NCI-H2081 (cell line): ENCODE results near the gene MRPL1.
A peak's percentile ranks its signal among the peaks of the same experiment; 100 is the strongest.
"Not testable (repeated sequence)": the region's sequence is repeated elsewhere in the genome, so short reads cannot be mapped to it uniquely, and the experiment has no call there.

Experiments used
- DNase-seq, 2 experiments: peaks; one replicate each; lab custom pipeline; 2025; lab: John Stamatoyannopoulos, UW

MRPL1 gene

DNA sequence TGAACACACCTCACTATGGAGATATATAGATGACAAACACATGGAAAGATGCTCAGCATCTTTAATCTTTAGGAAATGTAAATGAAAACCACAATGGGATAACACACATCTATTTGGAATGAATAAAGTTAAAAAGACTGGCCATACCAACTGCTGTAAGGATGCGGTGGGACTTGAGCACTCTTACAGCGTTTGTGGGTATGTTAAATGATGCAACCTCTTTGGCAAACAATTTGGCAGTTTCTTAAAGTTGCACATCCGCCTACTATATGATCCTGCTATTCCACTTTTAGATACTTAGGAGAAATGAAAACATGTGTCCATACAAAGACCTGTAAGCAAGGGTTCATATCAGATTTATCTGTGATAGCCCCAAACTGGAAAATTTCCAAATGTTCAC is 50.7 kb downstream of the MRPL1 start:
- DNase-seq = no peak

DNA sequence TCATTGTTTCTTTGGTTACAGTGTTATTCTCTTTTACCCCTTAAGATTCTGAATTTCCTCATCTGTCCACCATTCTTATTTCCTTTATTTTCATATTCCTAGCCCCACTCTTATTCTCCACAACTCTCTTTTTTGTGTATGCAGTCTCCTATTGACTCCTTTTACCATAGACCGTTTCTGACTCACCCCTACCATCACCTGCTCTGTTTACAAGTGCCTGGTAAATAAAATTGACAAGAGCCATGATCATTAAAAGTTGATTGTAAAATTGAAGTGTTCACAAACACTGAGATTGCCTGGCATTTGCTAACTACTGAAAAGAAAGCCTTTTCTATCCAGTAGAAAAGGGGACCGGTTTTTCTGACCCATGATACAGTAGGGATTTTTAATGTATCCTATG is 54.4 kb downstream of the MRPL1 start:
- peak in 1 of 2 experiments; percentile 38 for DNase-seq

DNA sequence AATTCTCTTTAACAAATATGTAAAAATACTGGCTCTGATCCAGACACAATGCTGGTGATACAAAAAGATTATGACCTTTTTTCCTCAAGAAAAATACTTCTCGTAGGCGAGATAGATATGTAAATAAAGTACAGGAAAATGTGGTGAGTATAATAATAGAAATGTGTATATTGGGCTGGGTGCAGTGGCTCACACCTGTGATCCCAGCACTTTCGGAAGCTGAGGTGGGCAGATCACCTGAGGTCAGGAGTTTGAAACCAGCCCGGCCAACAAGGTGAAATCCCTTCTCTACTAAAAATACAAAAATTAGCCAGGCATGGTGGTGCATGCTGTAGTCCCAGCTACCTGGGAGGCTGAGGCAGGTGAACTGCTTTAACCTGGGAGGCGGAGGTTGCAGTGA is 55.0 kb downstream of the MRPL1 start:
- DNase-seq = no peak

DNA sequence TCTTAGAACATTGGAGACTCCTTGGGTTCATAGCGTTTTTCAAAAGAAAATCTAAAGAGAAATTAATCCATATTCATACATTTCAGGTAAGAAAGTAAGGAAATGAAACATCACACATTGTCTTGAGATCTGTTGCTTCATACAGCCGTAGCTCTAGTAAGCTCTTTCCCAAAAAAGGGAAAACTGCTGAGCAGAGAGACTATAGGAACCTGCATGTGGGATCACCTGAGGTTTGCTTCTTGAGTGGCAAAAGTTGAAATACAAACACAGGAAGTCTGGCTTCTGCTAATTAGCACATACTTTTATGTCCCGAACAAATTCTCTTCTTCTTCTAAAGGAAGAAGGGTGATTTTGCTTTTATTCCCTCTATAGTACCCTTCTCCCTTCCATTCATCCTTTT is 57.7 kb downstream of the MRPL1 start:
- DNase-seq = no peak

DNA sequence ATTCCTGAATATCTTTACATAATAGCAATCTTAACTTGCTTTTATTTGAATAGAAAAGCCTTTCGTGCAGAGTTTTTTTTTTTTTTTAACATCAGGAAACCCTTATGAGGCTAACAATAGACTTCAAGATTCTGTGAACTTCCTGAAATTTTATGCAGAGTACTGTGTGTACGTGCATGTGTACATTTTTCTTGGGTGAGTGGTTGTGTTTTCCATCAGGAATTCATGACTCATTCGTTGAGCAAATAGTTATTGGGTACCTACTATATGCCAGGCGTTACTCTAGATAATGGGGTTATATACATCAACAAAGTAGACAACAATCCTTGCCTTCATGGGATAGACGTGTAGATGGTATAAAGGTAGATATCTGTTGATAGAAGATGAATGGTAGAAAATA is 59.1 kb downstream of the MRPL1 start:
- no peak for DNase-seq

DNA sequence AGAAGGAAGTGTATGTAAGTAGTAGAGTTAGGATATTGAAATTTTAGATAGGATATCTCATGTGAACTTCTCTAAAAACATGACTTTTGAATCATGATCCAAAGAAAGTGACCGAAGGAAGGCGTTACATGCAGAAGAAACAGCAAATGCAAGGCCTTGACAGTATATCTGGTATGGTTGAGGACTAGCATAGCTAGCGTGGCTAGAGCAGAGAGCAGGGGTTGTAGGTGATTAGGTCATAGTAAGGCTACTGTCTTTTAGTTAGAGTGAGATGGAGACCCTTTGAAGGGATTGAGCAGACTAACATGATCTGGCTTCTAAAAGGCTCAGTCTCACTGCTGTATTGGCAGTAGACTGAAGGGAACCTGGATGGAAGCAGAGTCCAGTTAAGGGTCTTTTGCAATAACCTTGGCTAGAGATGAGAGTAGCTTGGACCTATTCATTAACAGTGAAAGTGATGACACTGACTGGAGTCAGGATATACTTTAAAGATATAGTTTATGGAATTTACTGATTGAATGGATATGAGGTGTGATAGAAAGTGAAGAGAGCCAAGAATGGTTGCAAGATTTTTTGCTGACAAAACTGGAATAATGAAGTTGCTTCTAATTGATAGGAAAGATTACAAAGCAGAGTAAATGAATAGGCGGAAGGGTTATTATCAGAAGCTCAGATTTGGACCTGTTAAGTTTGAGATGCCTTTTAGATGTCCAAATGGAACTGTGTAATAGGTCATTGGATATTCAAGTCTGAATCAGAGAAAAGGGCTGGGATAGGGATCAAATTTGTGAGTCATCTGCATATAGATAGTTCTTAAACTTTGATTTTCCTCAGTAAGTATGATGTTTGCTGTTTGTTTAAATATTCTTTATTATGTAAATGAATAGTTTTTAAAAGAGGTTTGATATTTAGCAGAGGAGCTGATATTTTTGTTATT is 59.8 kb downstream of the MRPL1 start:
- no peak for DNase-seq

DNA sequence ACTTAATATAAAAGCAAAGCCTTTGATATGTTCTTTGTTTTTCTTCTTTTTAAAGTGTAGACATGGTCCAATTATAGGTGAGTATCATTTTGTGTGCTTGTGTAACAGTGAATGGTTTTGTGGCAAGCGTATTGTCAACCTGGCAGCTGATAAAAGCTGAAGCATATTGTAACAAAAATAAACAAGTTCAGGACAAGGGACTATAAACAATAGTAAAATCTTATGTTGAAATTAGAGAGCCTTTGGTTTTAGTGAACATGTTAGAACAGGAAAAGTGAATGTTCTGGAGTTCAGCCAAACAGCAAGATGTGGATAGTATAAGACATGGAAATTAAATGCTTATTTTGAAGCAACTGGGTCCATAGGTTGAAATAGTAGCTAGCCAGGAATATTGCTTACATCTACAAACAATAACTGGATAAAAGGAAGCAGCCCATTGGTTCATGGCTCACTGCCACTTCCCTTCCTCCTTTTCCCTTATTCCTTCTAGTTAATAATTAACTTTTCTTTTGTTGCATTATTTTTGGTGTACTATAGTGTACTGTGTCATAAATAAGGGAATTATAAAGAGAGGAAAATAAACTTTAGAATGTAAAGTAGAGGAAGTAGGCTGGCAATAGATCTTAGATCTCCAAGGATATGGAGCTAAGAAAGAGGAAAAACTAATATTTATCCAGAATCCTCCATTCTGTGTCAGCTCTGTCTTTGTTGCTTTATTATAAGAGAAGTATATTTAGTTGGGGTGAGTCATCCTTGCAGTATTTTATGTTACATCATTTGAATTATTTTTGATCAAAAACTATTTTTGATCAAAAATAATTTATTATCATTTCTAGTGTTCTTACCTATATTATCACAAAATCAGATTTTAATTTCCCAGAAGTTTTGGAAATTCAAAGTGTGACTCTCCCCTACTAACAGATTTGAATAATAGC is 65.6 kb downstream of the MRPL1 start:
- peak in 1 of 2 experiments; percentile 44 for DNase-seq

DNA sequence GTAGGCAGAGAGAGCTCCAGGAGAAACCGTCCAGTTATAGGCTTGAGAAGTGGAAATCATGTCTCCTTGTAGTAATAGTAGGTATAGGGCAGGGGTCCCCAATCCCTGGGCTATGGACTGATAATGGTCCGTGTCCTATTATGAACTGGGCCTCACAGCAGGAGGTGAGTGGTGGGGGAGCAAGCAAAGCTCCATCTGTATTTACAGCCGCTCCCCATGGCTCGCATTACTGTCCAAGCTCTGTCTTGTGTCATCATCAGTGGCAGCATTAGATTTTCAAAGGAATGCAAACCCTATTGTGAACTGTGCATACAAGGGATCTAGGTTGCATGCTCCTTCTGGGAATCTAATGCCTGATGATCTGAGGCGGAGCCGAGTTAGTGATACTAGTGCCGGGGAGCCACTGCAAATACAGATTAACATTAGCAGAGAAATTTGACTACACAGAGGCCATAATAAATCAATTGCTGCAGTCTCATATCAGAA is 67.6 kb downstream of the MRPL1 start:
- DNase-seq = peak in 1 of 2 experiments; percentile 14

DNA sequence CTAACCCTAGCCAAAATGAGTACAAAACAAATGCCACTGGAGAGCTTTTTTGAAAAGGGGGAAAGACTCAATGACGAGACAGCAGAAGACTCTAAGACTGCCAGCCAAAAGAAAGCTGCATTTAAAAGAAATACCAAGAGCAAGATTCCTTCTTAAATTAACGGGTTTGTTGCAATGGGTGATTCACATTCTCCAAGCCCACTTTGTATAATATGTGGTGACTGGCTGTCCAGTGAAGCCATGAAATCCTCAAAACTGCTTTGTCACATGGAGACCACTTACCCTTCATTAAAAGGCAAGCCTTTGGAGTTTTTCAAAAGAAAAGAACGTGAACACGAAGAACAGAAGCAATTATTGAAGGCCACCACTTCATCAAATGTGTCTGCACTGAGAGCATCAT is 68.2 kb downstream of the MRPL1 start:
- DNase-seq = no peak

DNA sequence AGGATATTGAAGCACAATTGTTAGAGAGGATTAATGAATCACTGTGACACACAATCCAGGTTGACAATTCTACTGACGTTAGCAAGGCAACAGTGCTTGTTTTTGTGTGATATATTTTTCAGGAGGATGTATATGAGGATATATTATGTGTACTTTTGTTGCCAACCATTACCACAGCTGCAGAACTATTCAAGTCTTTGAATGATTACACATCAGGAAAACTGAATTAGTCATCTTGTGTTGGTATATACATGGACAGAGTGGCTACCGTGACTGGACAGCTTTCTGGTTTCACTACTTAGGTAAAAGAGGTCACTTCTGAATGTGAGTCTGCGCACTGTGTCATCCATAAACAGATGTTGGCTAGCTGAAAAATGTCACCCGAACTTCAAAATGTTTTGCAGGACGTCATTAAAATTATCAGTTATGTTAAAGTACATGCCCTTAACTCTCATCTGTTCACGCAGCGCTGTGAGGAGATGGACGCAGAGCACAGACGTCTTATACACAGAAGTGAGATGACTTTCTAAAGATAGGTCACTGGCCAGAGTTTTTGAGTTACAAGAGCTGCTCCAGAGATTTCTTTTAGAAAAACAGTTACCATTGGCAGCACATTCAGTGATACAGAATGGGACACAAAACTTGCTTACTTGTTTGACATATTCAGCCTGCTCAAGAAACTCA is 69.0 kb downstream of the MRPL1 start:
- DNase-seq = no peak

DNA sequence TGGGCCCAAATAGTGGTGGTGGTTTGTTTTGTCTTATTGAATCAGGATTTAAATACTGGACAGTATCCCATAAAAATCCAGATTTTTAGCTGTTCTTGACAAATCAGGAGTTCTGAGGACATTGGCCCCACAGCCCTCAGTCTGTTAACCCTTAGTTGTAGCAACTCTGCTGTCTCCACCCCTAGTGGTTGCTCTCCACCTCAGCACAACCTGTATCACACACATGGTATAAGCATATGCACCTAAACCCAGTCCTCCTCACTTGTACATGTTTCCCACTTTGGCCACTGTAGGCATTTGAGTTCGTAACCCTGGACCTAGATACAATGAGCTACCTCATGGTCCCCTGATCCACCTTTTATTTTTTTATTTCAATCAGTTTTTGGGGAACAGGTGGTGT is 75.9 kb downstream of the MRPL1 start:
- DNase-seq = no peak

DNA sequence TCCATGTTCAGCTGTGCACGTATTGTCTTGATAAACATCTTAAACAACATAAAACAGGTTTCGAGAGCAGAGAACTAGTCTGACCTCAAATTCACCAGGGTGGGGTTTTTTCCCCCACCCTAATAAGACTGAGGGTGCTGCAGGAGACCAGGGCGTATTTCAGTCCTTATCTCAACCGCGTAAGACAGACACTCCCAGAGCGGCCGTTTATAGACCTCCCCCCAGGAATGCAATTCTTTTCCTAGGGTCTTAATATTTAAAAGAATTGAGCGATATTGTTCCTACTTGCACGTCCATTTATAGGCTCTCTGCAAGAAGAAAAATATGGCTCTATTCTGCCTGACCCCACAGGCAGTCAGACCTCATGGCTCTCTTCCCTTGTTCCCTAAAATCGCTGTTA is 83.3 kb downstream of the MRPL1 start:
- not testable (repeated sequence) for DNase-seq

DNA sequence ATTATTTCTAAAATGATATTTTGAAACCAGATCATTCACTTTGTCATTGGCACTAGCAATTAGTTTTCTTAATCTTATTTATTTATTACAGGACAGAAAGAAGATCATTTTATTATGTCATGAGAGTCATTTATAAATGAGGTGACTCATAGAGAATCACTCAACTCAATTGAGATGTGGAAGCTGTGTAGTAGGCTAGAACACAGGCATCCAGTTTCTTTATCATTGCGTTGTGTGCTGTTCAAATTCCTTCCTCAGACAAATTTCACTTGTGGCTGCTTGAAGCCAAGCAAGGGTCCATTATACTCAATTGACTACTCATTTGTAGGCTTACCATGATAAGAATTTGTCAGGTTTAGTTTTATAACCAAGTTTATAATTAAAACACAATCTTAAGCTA is 87.6 kb downstream of the MRPL1 start:
- DNase-seq = no peak

DNA sequence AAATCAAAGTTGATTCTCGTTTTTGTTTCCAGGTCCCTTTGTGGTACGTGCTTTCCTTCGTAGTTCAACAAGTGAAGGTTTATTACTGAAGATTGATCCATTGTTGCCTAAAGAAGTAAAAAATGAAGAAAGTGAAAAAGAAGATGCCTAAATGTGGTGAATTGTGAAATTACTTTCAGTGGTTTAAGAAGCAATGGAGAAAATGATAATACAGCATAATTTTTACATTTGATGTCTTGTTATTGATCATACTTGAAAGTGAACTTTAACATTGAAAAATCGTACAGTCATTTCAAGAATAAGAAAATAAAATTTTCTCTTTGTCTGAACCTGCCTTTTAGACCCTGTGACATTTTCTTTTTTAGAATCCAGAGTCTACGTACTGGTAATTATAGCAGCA is 89.8 kb downstream of the MRPL1 start:
- DNase-seq = no peak

DNA sequence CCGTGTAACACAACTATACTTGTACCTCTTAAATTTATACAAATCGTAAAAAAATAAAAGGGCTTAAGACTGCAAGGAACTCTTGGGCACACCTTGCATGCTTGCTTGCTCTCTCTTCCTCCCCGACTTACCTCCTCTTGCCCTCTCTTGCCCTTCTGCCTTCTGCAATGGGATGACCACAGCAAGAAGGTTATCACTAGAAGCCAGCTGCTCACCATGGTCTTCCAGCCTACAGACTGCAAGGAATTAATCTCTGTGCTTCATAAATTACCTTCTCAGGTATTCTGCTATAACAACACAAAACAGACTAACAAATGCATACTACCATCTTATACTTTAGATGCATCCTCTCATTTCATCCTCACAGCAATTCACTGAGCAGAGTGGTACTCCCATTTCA is 92.1 kb downstream of the MRPL1 start:
- DNase-seq = no peak

DNA sequence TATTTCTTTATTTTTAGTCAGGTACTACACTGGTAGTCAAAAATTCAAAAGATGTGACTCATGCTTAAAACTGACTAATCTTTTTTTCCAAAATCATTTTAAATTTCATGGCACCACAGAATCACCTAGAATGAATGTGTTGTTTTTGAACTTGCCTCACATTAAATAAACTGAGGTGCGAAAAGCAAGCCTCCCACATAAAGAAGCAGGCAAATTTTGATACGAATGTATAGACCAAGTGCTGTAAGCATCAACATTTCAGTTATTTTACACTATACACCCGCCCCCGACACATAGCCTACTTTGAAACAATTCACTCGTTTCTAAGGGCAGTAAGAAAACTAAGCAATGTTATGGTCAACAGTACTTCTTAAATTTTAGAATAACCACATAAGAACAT is 94.3 kb downstream of the MRPL1 start:
- no peak for DNase-seq

DNA sequence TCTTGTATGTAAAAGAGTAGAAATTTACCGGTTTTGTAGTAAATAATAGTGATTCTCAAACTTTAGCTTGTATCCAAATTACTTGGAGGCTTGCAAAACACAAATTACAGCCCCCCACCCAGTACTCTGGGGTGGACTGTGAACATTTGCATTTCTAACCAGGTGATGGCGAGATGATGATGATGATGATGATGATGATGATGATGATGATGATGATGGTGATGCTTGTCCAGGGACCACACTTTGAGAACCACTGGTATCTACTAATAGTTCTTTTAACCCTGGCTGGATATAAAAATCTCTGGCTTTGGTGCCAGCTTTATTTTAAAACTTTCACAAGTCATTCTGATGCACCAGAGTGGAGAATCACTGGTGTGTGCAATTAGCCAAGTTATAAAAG is 96.3 kb downstream of the MRPL1 start:
- DNase-seq = no peak

DNA sequence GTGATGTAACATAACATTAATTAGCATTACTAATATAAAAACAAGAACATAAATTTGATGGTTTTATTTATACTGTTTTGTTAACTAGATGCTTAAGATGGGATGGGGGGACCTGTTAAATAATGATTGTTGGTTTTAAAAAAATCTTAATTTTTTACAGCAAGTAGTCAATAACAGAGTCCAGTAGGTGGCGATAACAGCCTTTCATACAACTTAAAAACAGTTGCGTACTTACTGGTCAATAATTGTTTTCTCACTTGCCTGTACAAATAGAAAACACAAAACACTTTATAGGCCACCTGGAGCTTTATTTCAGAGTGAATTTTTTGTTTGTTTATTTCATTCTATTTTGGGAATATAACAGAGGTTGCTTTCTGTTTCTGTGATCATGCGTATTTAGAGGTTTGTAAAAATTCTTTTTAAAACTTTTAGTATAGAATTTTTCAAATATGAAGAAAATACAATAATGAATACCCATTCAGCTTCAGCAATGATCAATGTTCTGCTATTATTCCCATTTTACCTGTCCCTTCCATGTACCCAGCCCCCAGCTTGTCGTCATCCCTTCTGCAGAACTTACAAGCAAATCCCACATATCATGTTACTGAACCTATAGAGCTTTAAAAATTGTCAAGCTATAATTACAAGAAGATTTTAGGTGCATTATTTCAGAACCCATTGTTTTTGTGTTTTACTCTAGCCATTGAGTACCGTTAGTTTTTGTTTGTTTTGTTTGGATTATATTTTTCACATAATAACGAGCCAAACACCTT is 97.1 kb downstream of the MRPL1 start:
- DNase-seq = peak; percentile 50 to 70

DNA sequence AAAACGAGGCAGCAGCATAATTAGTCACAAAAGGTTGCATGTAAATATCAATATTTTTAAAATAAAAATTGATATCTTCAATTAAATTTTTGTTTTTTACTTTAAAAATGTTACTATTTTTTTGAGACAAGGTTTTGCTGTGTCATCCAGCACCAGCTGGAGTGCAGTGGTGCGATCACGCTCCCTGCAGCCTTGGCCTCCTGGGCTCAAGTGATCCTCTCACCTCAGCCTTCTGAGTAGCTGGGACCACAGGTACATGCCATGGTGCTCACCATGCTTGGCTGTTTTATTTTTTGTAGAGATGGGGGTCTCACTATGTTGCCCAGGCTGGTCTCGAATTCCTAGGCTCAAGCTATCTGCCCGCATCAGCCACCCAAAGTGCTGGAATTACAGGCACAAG is 97.7 kb downstream of the MRPL1 start:
- no peak for DNase-seq

DNA sequence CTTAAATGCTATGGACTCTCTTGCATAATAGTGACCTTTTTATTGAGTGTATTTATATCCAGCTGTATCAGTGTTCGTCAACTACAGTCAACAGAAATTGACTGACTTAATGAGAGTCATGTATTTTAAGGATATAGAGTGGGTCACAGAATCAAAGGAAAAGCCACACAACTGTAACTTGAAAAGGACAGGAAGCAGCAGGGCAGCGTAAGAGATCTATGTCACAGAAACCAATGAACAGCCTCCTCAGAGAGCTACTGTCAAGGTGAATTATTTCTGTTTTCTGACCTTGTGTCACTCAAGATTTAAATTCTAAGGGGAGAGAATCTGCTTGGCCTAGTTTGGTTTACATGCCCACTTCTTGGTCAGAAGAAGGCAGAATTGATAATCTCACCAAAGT is 100.4 kb downstream of the MRPL1 start:
- no peak for DNase-seq

DNA sequence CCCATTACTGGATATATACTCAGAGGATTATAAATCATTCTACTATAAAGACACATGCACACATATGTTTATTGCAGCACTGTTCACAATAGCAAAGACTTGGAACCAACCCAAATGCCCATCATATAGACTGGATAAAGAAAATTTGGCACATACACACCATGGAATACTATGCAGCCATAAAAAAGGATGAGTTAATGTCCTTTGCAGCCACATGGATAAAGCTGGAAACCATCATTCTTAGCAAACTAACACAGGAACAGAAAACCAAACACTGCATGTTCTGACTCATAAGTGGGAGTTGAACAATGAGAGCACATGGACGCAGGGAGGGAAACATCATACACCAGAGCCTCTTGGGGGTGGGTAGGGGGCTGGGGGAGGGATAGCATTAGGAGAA is 111.0 kb downstream of the MRPL1 start:
- not testable (repeated sequence) for DNase-seq
